Stimulated activated CD4-positive, alpha-beta T cell treated with anti-CD3 and anti-CD28 coated beads, Interleukin-1b, Interleukin-23, amount 100 ng/mL, for 4 hours (primary cell): ENCODE measurements around the gene DRD2.

Source experiments
- DNase-seq, 2 donors: peaks; one replicate each; pipeline ENCODE4 v3.0.0-alpha.2; 2020; ENCODE audit warnings: low read depth in 2 of 2

The DRD2 gene

GRCh38 chr11:113372309-113372708, 102.9 kb downstream of the DRD2 start:
- DNase-seq = no peak

DNA sequence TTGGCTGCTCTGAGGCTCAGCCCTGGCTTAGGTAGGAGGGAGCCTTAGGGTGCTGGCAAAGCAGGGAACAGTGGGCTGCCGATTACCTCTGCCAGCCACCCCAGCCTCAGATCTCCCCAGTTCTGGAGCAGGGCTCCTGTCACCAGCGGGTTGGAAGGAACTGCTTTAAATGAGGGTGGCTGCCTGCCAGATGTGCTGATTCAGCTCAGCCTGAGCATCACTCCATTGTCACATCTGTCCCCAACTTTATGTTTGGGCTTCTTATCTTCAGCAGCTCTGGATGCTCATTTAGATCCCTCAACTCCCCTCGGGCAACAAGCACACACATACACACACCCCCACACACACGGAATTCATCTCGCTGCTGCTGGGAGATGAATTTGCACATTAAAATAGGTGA, 104.6 kb downstream of the DRD2 start:
- no peak for DNase-seq

GRCh38 chr11:113369411-113369810, 105.8 kb downstream of the DRD2 start:
- DNase-seq = no peak

DNA sequence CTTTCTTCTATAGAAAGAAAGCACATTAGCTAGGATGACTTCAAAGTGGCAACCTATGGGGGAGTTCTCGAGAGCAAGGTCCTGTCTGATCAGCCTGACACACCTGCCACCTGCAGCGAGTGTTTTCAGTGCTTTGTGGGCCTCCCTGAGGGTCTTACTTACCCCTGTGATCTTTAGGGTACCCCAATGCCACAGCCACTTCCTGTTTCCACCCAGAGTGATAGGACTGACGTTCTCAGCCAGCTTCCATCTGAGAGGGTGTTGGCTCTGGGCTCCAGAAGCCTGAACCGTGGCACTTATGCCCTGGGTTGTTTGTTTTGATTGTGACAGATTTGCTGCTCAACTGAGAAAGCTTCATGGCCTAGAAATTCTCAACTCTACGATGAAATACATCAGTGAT, 109.3 kb downstream of the DRD2 start:
- no peak for DNase-seq

GRCh38 chr11:113363996-113364641, 111.1 kb downstream of the DRD2 start:
- DNase-seq = no peak

DNA sequence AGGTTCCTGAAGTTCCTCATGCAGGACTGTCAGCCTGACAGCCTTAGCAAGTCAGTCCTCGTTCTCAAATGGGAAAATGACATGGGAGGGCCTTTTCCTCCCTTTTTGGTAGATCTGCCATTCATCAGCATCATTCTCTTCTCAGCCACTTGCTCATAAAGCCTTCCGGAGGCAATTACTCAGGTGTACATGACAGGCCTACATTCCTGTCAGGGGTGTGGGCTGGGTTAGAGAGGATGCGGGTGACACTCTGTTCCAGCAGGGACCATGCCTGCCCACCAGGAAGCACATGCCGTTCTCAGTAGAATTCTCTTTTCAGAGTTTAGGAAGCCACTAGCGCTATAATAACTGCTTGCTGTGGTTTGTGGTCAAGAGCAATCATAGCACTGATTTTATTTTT, 111.8 kb downstream of the DRD2 start:
- DNase-seq = no peak
